ENCODE measurements around the gene RERE.
A peak's percentile ranks its signal among the peaks of the same experiment; 100 is the strongest.
"Not testable (repeated sequence)": the region's sequence is repeated elsewhere in the genome, so short reads cannot be mapped to it uniquely, and the experiment has no call there.

Gene RERE

GRCh38 chr1:8465013-8465412 is 352.4 kb downstream of the RERE start:
- FAIRE-seq, result no peak

GRCh38 chr1:8464377-8464776 is 353.1 kb downstream of the RERE start:
- FAIRE-seq, result no peak

GRCh38 chr1:8463144-8463927 is 354.1 kb downstream of the RERE start:
- peak; percentile 85 for FAIRE-seq

GRCh38 chr1:8462371-8462892 is 355.0 kb downstream of the RERE start:
- FAIRE-seq, result no peak

GRCh38 chr1:8461351-8462110 is 355.9 kb downstream of the RERE start:
- FAIRE-seq, result no peak

- no peak for FAIRE-seq
Measured at GRCh38 chr1:8460784-8461183, 356.7 kb downstream of the RERE start.

- no peak for FAIRE-seq
Measured at GRCh38 chr1:8460132-8460544, 357.3 kb downstream of the RERE start.

- no peak for FAIRE-seq
Measured at GRCh38 chr1:8458607-8459006, 358.8 kb downstream of the RERE start.

GRCh38 chr1:8457760-8458381 is 359.6 kb downstream of the RERE start:
- no peak for FAIRE-seq

GRCh38 chr1:8456991-8457390 is 360.4 kb downstream of the RERE start:
- FAIRE-seq, result no peak

- FAIRE-seq, result peak; percentile 94
Measured at GRCh38 chr1:8456308-8456912, 361.0 kb downstream of the RERE start.

- FAIRE-seq, result no peak
Measured at GRCh38 chr1:8455700-8456307, 361.6 kb downstream of the RERE start.

- no peak for FAIRE-seq
Measured at GRCh38 chr1:8450312-8450711, 367.1 kb downstream of the RERE start.

GRCh38 chr1:8448911-8449661 is 368.4 kb downstream of the RERE start:
- peak; percentile 59 for FAIRE-seq

- FAIRE-seq, result not testable (repeated sequence)
Measured at GRCh38 chr1:8448505-8448904, 368.9 kb downstream of the RERE start.

GRCh38 chr1:8447616-8448150 is 369.8 kb downstream of the RERE start:
- no peak for FAIRE-seq

- not testable (repeated sequence) for FAIRE-seq
Measured at GRCh38 chr1:8446119-8446518, 371.3 kb downstream of the RERE start.

- no peak for FAIRE-seq
Measured at GRCh38 chr1:8443558-8444194, 373.8 kb downstream of the RERE start.

- no peak for FAIRE-seq
Measured at GRCh38 chr1:8441426-8441825, 376.0 kb downstream of the RERE start.

- FAIRE-seq, result no peak
Measured at GRCh38 chr1:8439015-8439702, 378.3 kb downstream of the RERE start.
